Measurements from ENCODE around the gene TTYH2.
A peak's percentile ranks its signal among the peaks of the same experiment; 100 is the strongest.

TTYH2 gene

GRCh38 chr17:74244548-74244947 is 31.2 kb downstream of the TTYH2 start:
- Histone ChIP-seq H4K8ac (ENCODE audit: low read length) (no peak overlapping the region), H2BK120ac (ENCODE audit: low read depth, low read length) (no peak overlapping the region), H3K23ac (ENCODE audit: low read length in 2 of 2) (no peak overlapping the region), H3K18ac (ENCODE audit: low read depth in 1 of 2, low read length in 2 of 2) (no peak overlapping the region), H3K79me1 (replicated peaks; ENCODE audit: low read length, poor library complexity, severe bottlenecking) (no peaks in the 10 kb centered on the region), H2AFZ (ENCODE audit: low read depth, low read length) (no peak overlapping the region), H2AK5ac (ENCODE audit: low read length, severe bottlenecking) (no peak overlapping the region), H3K9me3 (ENCODE audit: control insufficient read depth, low read length) (no peaks in the 10 kb centered on the region), H3K4ac (ENCODE audit: low read depth in 1 of 2, low read length in 2 of 2) (no peak overlapping the region), H3K9ac (ENCODE audit: low read length) (no peak overlapping the region), H3K4me2 (ENCODE audit: low read length, poor library complexity, severe bottlenecking) (no peak overlapping the region), H3K27ac (ENCODE audit: low read length, poor library complexity, severe bottlenecking) (no peak overlapping the region), H2BK5ac (ENCODE audit: low read depth, low read length, poor library complexity, severe bottlenecking) (no peak overlapping the region), H3K14ac (ENCODE audit: low read length in 2 of 2) (no peak overlapping the region), H3K36me3 (ENCODE audit: control insufficient read depth in 1 of 2, insufficient read depth in 2 of 2, low read depth in 1 of 2, low read length in 2 of 2) (no peaks in the 10 kb centered on the region), H3K4me1 (ENCODE audit: control insufficient read depth, insufficient read depth, low read depth, low read length) (peaks cover 8% of the 10 kb centered on the region), H2BK12ac (ENCODE audit: low read length in 2 of 2) (no peak overlapping the region), H2BK15ac (ENCODE audit: low read depth, poor library complexity, severe bottlenecking) (no peak overlapping the region), H3K4me3 (ENCODE audit: insufficient read depth in 1 of 2, low read depth in 1 of 2, low read length in 2 of 2) (no peak overlapping the region), H3K27me3 (ENCODE audit: control insufficient read depth in 1 of 2, insufficient read depth in 1 of 2, low read length in 2 of 2) (peaks cover 33 to 45% of the 10 kb centered on the region in 2 experiments), H4K91ac (ENCODE audit: low read length) (no peak overlapping the region)
- 90% methylated on average over 5 of the region's 6 CpGs for WGBS
- no peak for DNase-seq

- H2BK5ac ChIP-seq (ENCODE audit: low read depth, low read length, poor library complexity, severe bottlenecking) = no peak overlapping the region
- H3K14ac ChIP-seq (ENCODE audit: low read length in 2 of 2) = peak overlapping the region in 1 of 2 experiments; percentile 73
- H3K27ac ChIP-seq (ENCODE audit: low read length, poor library complexity, severe bottlenecking) = no peak overlapping the region
- H2BK120ac ChIP-seq (ENCODE audit: low read depth, low read length) = no peak overlapping the region
- H3K23ac ChIP-seq (ENCODE audit: low read length in 2 of 2) = no peak overlapping the region
- no peak overlapping the region for H2AFZ ChIP-seq (ENCODE audit: low read depth, low read length)
- H3K4me3 ChIP-seq (ENCODE audit: insufficient read depth in 1 of 2, low read depth in 1 of 2, low read length in 2 of 2) = no peak overlapping the region
- no peak overlapping the region for H4K91ac ChIP-seq (ENCODE audit: low read length)
- H3K4me1 ChIP-seq (ENCODE audit: control insufficient read depth, insufficient read depth, low read depth, low read length) = peaks cover 8% of the 10 kb centered on the region
- H4K8ac ChIP-seq (ENCODE audit: low read length) = no peak overlapping the region
- H2AK5ac ChIP-seq (ENCODE audit: low read length, severe bottlenecking) = no peak overlapping the region
- H3K27me3 ChIP-seq (ENCODE audit: control insufficient read depth in 1 of 2, insufficient read depth in 1 of 2, low read length in 2 of 2) = peaks cover 34 to 42% of the 10 kb centered on the region in 2 experiments
- 18% methylated on average over 19 of the region's 21 CpGs for WGBS
- H3K9ac ChIP-seq (ENCODE audit: low read length) = no peak overlapping the region
- H3K4me2 ChIP-seq (ENCODE audit: low read length, poor library complexity, severe bottlenecking) = peak overlapping the region; percentile 36
- no peaks in the 10 kb centered on the region for H3K9me3 ChIP-seq (ENCODE audit: control insufficient read depth, low read length)
- no peak overlapping the region for H2BK12ac ChIP-seq (ENCODE audit: low read length in 2 of 2)
- no peak overlapping the region for H2BK15ac ChIP-seq (ENCODE audit: low read depth, poor library complexity, severe bottlenecking)
- H3K79me1 ChIP-seq (replicated peaks; ENCODE audit: low read length, poor library complexity, severe bottlenecking) = no peaks in the 10 kb centered on the region
- H3K18ac ChIP-seq (ENCODE audit: low read depth in 1 of 2, low read length in 2 of 2) = no peak overlapping the region
- no peaks in the 10 kb centered on the region for H3K36me3 ChIP-seq (ENCODE audit: control insufficient read depth in 1 of 2, insufficient read depth in 2 of 2, low read depth in 1 of 2, low read length in 2 of 2)
- peak overlapping the region in 1 of 2 experiments; percentile 13 for H3K4ac ChIP-seq (ENCODE audit: low read depth in 1 of 2, low read length in 2 of 2)
- peak; percentile 3 for DNase-seq
Observed at GRCh38 chr17:74245145-74245831, 31.9 kb downstream of the TTYH2 start.

GRCh38 chr17:74245871-74246270 is 32.5 kb downstream of the TTYH2 start:
- WGBS = 35% methylated on average over 4 of the region's 5 CpGs
- Histone ChIP-seq H2AK5ac (ENCODE audit: low read length, severe bottlenecking) (no peak overlapping the region), H2BK120ac (ENCODE audit: low read depth, low read length) (no peak overlapping the region), H3K9ac (ENCODE audit: low read length) (no peak overlapping the region), H3K79me1 (replicated peaks; ENCODE audit: low read length, poor library complexity, severe bottlenecking) (no peaks in the 10 kb centered on the region), H3K9me3 (ENCODE audit: control insufficient read depth, low read length) (no peaks in the 10 kb centered on the region), H3K4ac (ENCODE audit: low read depth in 1 of 2, low read length in 2 of 2) (no peak overlapping the region), H2AFZ (ENCODE audit: low read depth, low read length) (no peak overlapping the region), H3K18ac (ENCODE audit: low read depth in 1 of 2, low read length in 2 of 2) (no peak overlapping the region), H3K4me1 (ENCODE audit: control insufficient read depth, insufficient read depth, low read depth, low read length) (peaks cover 8% of the 10 kb centered on the region), H3K14ac (ENCODE audit: low read length in 2 of 2) (no peak overlapping the region), H2BK12ac (ENCODE audit: low read length in 2 of 2) (no peak overlapping the region), H3K27ac (ENCODE audit: low read length, poor library complexity, severe bottlenecking) (no peak overlapping the region), H4K8ac (ENCODE audit: low read length) (no peak overlapping the region), H3K4me2 (ENCODE audit: low read length, poor library complexity, severe bottlenecking) (no peak overlapping the region), H3K23ac (ENCODE audit: low read length in 2 of 2) (no peak overlapping the region), H2BK5ac (ENCODE audit: low read depth, low read length, poor library complexity, severe bottlenecking) (no peak overlapping the region), H2BK15ac (ENCODE audit: low read depth, poor library complexity, severe bottlenecking) (no peak overlapping the region), H3K4me3 (ENCODE audit: insufficient read depth in 1 of 2, low read depth in 1 of 2, low read length in 2 of 2) (no peak overlapping the region), H3K36me3 (ENCODE audit: control insufficient read depth in 1 of 2, insufficient read depth in 2 of 2, low read depth in 1 of 2, low read length in 2 of 2) (no peaks in the 10 kb centered on the region), H4K91ac (ENCODE audit: low read length) (no peak overlapping the region), H3K27me3 (ENCODE audit: control insufficient read depth in 1 of 2, insufficient read depth in 1 of 2, low read length in 2 of 2) (peaks cover 40% of the 10 kb centered on the region in 2 experiments)
- no peak for DNase-seq

- Histone ChIP-seq H2BK15ac (ENCODE audit: low read depth, poor library complexity, severe bottlenecking) (no peak overlapping the region), H2BK120ac (ENCODE audit: low read depth, low read length) (no peak overlapping the region), H2AK5ac (ENCODE audit: low read length, severe bottlenecking) (no peak overlapping the region), H3K14ac (ENCODE audit: low read length in 2 of 2) (no peak overlapping the region), H3K9me3 (ENCODE audit: control insufficient read depth, low read length) (no peaks in the 10 kb centered on the region), H3K4ac (ENCODE audit: low read depth in 1 of 2, low read length in 2 of 2) (no peak overlapping the region), H3K79me1 (replicated peaks; ENCODE audit: low read length, poor library complexity, severe bottlenecking) (no peaks in the 10 kb centered on the region), H3K4me1 (ENCODE audit: control insufficient read depth, insufficient read depth, low read depth, low read length) (peaks cover 8% of the 10 kb centered on the region), H3K18ac (ENCODE audit: low read depth in 1 of 2, low read length in 2 of 2) (no peak overlapping the region), H3K4me3 (ENCODE audit: insufficient read depth in 1 of 2, low read depth in 1 of 2, low read length in 2 of 2) (no peak overlapping the region), H2BK12ac (ENCODE audit: low read length in 2 of 2) (no peak overlapping the region), H4K8ac (ENCODE audit: low read length) (no peak overlapping the region), H3K9ac (ENCODE audit: low read length) (no peak overlapping the region), H3K27ac (ENCODE audit: low read length, poor library complexity, severe bottlenecking) (no peak overlapping the region), H3K4me2 (ENCODE audit: low read length, poor library complexity, severe bottlenecking) (no peak overlapping the region), H4K91ac (ENCODE audit: low read length) (no peak overlapping the region), H3K27me3 (ENCODE audit: control insufficient read depth in 1 of 2, insufficient read depth in 1 of 2, low read length in 2 of 2) (peaks cover 19 to 36% of the 10 kb centered on the region in 2 experiments), H3K36me3 (ENCODE audit: control insufficient read depth in 1 of 2, insufficient read depth in 2 of 2, low read depth in 1 of 2, low read length in 2 of 2) (no peaks in the 10 kb centered on the region), H2BK5ac (ENCODE audit: low read depth, low read length, poor library complexity, severe bottlenecking) (no peak overlapping the region), H3K23ac (ENCODE audit: low read length in 2 of 2) (no peak overlapping the region), H2AFZ (ENCODE audit: low read depth, low read length) (no peak overlapping the region)
- WGBS = 82% methylated on average over 16 of the region's 17 CpGs
- no peak for DNase-seq
Observed at GRCh38 chr17:74249590-74250270, 36.4 kb downstream of the TTYH2 start.
